ENCODE data around the gene GRSF1. TPM values are rescaled to one million over a fixed set of nuclear protein-coding genes. Genes with fewer than 3 reads are reported as not detected.

GRSF1 gene, protein sequence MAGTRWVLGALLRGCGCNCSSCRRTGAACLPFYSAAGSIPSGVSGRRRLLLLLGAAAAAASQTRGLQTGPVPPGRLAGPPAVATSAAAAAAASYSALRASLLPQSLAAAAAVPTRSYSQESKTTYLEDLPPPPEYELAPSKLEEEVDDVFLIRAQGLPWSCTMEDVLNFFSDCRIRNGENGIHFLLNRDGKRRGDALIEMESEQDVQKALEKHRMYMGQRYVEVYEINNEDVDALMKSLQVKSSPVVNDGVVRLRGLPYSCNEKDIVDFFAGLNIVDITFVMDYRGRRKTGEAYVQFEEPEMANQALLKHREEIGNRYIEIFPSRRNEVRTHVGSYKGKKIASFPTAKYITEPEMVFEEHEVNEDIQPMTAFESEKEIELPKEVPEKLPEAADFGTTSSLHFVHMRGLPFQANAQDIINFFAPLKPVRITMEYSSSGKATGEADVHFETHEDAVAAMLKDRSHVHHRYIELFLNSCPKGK
- total RNA-seq (10 to 100 TPM; 38.5 to 48.2 (median 40.2) TPM), polyA plus RNA-seq (10 to 100 TPM; 31.1 to 37.6 (median 32.1) TPM)
- long read RNA-seq, donor 1, full-length matches to known transcripts = 13 of 13 reads
- long read RNA-seq, donor 1, partial matches to known transcripts = 0 of 13 reads
- long read RNA-seq, donor 1, other reads (novel, unspliced or antisense) = 0 of 13 reads
- long read RNA-seq, donor 2, full-length matches to known transcripts = 10 of 10 reads
- long read RNA-seq, donor 2, partial matches to known transcripts = 0 of 10 reads
- long read RNA-seq, donor 2, other reads (novel, unspliced or antisense) = 0 of 10 reads

DNA sequence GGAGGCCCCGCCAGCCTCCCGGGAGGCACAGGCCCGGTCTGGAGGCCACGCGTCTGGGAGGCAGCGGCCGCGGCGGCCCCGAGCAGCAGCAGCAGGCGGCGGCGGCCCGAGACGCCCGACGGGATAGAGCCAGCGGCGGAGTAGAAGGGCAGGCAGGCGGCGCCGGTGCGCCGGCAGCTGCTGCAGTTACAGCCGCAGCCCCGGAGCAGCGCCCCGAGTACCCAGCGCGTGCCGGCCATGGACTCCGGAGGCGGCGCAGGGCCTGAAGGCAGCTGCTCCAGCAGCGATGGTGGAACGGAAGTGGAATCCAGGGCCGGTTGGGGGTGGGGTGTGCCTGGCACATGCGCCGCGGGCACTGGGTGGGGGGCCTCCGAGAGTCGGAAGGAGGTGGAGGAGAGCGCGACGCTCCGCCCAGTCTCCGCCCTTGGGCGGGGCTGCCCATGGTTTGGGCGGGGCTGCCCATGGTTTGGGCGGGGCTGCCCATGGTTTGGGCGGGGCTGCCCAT lies at the start of gene GRSF1:
Gene GRSF1 (minus strand): TSS at position 302 of the 505 bp plus-strand sequence. CDS start 63 bp downstream, at position 239.
- intact Hi-C loops (cut with DNase I; ENCODE audit: low total_unique reads) = loop anchor here (10.0 kb wide), 2 partner anchors 135 to 165 kb away; no protein-coding TSS in a partner anchor
- Histone ChIP-seq H3K27me3 (replicated peaks in 1 of 7) (no peaks in the 10 kb centered on the region), H3K9me3 (no peaks in the 10 kb centered on the region), H3K27ac (peak within 1 kb of the TSS; percentile 80 to 97 (median 94)), H3K4me3 (peak within 1 kb of the TSS; percentile 51 to 99 (median 84)), H3K36me3 (peaks cover 0 to 14% (median 8%) of the 10 kb centered on the region in 6 donors), H3K4me1 (peaks cover 14 to 51% (median 33%) of the 10 kb centered on the region in 6 donors)
- peak; percentile 99 for DNase-seq
- TF ChIP-seq POLR2A (IDR thresholded peaks at IDR 0.05) (peak in 1 of 3 donors; percentile 20), POLR2AphosphoS5 (IDR thresholded peaks at IDR 0.05) (peak; percentile 81 to 91 (median 88))
- TF ChIP-seq, protein P1, sequence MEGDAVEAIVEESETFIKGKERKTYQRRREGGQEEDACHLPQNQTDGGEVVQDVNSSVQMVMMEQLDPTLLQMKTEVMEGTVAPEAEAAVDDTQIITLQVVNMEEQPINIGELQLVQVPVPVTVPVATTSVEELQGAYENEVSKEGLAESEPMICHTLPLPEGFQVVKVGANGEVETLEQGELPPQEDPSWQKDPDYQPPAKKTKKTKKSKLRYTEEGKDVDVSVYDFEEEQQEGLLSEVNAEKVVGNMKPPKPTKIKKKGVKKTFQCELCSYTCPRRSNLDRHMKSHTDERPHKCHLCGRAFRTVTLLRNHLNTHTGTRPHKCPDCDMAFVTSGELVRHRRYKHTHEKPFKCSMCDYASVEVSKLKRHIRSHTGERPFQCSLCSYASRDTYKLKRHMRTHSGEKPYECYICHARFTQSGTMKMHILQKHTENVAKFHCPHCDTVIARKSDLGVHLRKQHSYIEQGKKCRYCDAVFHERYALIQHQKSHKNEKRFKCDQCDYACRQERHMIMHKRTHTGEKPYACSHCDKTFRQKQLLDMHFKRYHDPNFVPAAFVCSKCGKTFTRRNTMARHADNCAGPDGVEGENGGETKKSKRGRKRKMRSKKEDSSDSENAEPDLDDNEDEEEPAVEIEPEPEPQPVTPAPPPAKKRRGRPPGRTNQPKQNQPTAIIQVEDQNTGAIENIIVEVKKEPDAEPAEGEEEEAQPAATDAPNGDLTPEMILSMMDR (IDR thresholded peaks at IDR 0.05 in 8 of 11, conservative IDR thresholded peaks at IDR 0.05 in 3 of 11) = peak in 1 of 11 experiments; percentile 26
- WGBS, 5 donors = 0 to 1% (median 1%) methylated on average over 12 to 50 of the region's 51 CpGs; no CpG with 5 or more reads in 1 of the 5 donors

DNA sequence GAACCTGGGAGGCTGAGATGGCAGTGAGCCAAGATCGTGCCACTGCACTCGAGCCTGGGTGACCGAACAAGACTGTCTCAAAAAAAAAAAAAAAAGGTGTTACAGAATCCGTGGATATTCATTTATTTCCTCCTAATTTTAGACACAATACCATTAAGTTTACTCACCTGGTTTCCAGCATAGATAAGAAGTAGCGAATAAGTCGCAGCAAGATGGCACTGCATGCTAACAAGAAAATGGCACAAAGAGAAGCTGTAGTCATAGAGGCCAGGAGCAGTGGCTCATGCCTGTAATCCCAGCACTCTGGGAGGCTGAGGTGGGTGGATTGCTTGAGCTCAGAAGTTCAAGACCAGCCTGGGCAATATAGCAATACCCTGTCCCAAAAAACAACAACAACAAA lies 45.5 kb upstream of the GRSF1 start:
- Histone ChIP-seq H3K27me3 (replicated peaks in 1 of 7) (no peaks in the 10 kb centered on the region), H3K36me3 (no peaks in the 10 kb centered on the region), H3K4me3 (no peak overlapping the region), H3K4me1 (no peaks in the 10 kb centered on the region), H3K9me3 (no peaks in the 10 kb centered on the region), H3K27ac (no peak overlapping the region)
- TF ChIP-seq POLR2AphosphoS5 (IDR thresholded peaks at IDR 0.05) (no peak), POLR2A (IDR thresholded peaks at IDR 0.05) (no peak)
- TF ChIP-seq, protein P1 (IDR thresholded peaks at IDR 0.05 in 8 of 11, conservative IDR thresholded peaks at IDR 0.05 in 3 of 11) = no peak
- no peak for DNase-seq
- intact Hi-C loops (cut with DNase I; ENCODE audit: low total_unique reads) = no loop called here
- 64 to 75% (median 67%) methylated on average over 6 of the region's 6 CpGs for WGBS, 5 donors

DNA sequence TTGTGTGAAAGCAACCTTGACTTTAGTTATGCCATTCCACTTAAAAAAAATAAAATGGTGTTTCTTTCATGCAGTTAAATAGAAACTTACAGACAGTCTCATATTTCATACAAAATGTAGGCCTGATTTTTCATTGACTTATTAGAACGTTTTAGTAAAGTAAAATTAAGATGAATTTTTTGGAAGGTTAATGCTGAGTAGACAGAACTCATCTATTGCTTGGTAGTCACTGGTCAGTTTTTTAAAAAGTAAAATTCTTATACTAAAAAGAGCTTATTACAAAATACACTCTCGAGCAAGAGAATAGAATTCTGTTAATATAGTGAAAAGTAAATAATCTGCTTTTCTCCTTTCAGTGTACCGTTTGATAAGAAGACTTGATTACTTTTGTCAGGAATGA lies 41.0 kb upstream of the GRSF1 start:
- no peak for DNase-seq
- H3K9me3 ChIP-seq = no peaks in the 10 kb centered on the region
- TF ChIP-seq POLR2A (IDR thresholded peaks at IDR 0.05) (no peak), POLR2AphosphoS5 (IDR thresholded peaks at IDR 0.05) (no peak)
- TF ChIP-seq, protein P1 (IDR thresholded peaks at IDR 0.05 in 8 of 11, conservative IDR thresholded peaks at IDR 0.05 in 3 of 11) = no peak
- no peaks in the 10 kb centered on the region for H3K27me3 ChIP-seq (replicated peaks in 1 of 7)
- intact Hi-C loops (cut with DNase I; ENCODE audit: low total_unique reads) = no loop called here
- H3K27ac ChIP-seq = no peak overlapping the region
- no peak overlapping the region for H3K4me3 ChIP-seq
- 84 to 96% (median 87%) methylated on average over 3 of the region's 3 CpGs for WGBS, 5 donors
- peaks cover 0 to 3% (median 0%) of the 10 kb centered on the region in 6 donors for H3K4me1 ChIP-seq
- no peaks in the 10 kb centered on the region for H3K36me3 ChIP-seq

All from spleen (tissue), 13 donors.